ENCODE measurements around the gene SMYD3.

SMYD3 gene

DNA sequence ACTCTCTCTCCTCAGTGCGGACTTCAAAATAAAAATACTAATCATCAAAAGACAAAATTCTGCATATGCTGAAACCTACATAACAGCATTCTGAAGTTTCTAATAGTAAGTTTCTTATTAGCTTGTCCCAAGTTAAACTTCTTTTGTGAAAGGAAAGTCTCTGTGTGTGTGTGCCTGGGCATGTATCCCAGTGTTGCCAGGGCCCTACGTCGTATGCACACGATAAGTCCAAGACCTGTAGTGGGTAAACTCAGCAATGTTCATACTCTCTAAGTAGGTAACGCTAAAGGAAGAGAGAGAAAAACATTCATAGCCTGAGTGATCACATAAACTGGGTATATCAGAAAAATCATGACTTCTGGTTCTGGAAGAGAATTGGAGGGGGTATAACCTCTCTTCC, 465.7 kb downstream of the SMYD3 start:
- H3K9me3 ChIP-seq (ENCODE audit: control insufficient read depth, insufficient read depth, low read depth, low read length), result no peaks in the 10 kb centered on the region
- no peak overlapping the region for H3K27ac ChIP-seq (ENCODE audit: extremely low read depth, low read depth, low read length)
- TF ChIP-seq KLF8 (tag by site-specific recombination; IDR thresholded peaks at IDR 0.05) (no peak), PRDM10 (tag by site-specific recombination; IDR thresholded peaks at IDR 0.05) (no peak), ZNF248 (tag by site-specific recombination; IDR thresholded peaks at IDR 0.05) (no peak), ZNF701 (tag by site-specific recombination; IDR thresholded peaks at IDR 0.05) (no peak), GLIS2 (tag by site-specific recombination; IDR thresholded peaks at IDR 0.05) (no peak), ZNF140 (tag by site-specific recombination; IDR thresholded peaks at IDR 0.05) (no peak), ZNF169 (tag by site-specific recombination; IDR thresholded peaks at IDR 0.05) (no peak), SP2 (tag by site-specific recombination; IDR thresholded peaks at IDR 0.05) (no peak), ZNF792 (tag by site-specific recombination; IDR thresholded peaks at IDR 0.05) (no peak), MZF1 (tag by site-specific recombination; IDR thresholded peaks at IDR 0.05; ENCODE audit: borderline replicate concordance) (no peak), ZNF138 (tag by site-specific recombination; IDR thresholded peaks at IDR 0.05; ENCODE audit: borderline replicate concordance) (no peak), ZNF157 (tag by site-specific recombination; IDR thresholded peaks at IDR 0.05) (no peak)
- TF ChIP-seq, protein P1, sequence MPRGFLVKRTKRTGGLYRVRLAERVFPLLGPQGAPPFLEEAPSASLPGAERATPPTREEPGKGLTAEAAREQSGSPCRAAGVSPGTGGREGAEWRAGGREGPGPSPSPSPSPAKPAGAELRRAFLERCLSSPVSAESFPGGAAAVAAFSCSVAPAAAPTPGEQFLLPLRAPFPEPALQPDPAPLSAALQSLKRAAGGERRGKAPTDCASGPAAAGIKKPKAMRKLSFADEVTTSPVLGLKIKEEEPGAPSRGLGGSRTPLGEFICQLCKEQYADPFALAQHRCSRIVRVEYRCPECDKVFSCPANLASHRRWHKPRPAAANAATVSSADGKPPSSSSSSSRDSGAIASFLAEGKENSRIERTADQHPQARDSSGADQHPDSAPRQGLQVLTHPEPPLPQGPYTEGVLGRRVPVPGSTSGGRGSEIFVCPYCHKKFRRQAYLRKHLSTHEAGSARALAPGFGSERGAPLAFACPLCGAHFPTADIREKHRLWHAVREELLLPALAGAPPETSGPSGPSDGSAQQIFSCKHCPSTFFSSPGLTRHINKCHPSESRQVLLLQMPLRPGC (tag by site-specific recombination; IDR thresholded peaks at IDR 0.05), result no peak
- no peaks in the 10 kb centered on the region for H3K36me3 ChIP-seq (ENCODE audit: control insufficient read depth in 2 of 2, insufficient read depth in 1 of 2, low read length in 2 of 2)
- no peak overlapping the region for H3K4me3 ChIP-seq (ENCODE audit: low read depth, low read length)
- ChIA-PET CTCF (no interaction called here), POLR2A (no interaction called here)
- no peaks in the 10 kb centered on the region for H3K4me1 ChIP-seq (ENCODE audit: control insufficient read depth, insufficient read depth, low read length)

DNA sequence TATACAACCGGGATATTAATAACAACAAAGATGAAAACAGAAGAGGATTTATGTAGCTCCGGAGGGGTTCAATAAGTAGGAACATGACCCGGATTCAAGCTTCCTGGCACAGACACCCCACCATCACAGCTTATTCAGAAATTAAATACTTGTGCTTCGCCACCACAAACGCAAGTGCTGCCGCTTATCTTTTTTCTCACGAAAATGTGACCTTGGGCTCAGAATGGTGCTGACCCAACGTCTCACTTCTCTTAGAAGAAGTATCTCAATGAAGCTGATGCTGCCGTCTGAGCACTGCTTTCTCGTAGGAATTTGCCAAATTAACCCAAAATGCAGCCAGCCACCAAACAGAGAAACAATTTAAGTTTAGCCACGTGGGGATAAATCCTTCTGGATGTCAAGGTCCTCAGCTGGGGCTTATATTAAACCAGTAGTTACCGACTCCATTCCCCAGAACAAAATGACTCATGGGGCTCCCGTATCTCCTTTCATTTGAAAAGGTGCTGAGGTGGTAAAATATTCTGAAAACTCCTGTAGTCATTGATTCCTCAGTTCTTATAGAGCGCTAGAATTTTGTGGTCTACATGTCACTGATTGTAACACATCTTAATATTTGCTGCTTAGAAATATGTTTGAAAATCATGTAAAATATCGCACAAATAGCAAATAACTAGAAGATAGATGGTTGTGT, 466.7 kb downstream of the SMYD3 start:
- Histone ChIP-seq H3K36me3 (ENCODE audit: control insufficient read depth in 2 of 2, insufficient read depth in 1 of 2, low read length in 2 of 2) (no peaks in the 10 kb centered on the region), H3K9me3 (ENCODE audit: control insufficient read depth, insufficient read depth, low read depth, low read length) (no peaks in the 10 kb centered on the region), H3K4me1 (ENCODE audit: control insufficient read depth, insufficient read depth, low read length) (no peaks in the 10 kb centered on the region), H3K27ac (ENCODE audit: extremely low read depth, low read depth, low read length) (no peak overlapping the region), H3K4me3 (ENCODE audit: low read depth, low read length) (no peak overlapping the region)
- TF ChIP-seq MZF1 (tag by site-specific recombination; IDR thresholded peaks at IDR 0.05; ENCODE audit: borderline replicate concordance) (no peak), TRIM28 (IDR thresholded peaks at IDR 0.05; ENCODE audit: borderline replicate concordance, low read length) (no peak), SALL2 (tag by site-specific recombination; IDR thresholded peaks at IDR 0.05; ENCODE audit: borderline replicate concordance) (no peak), ZBTB21 (tag by site-specific recombination; IDR thresholded peaks at IDR 0.05) (no peak), KLF9 (tag by site-specific recombination; IDR thresholded peaks at IDR 0.05; ENCODE audit: low read depth) (no peak), KLF8 (tag by site-specific recombination; IDR thresholded peaks at IDR 0.05) (no peak), WT1 (tag by site-specific recombination; IDR thresholded peaks at IDR 0.05) (no peak)
- ChIA-PET POLR2A (no interaction called here), CTCF (interaction anchor here (0.6 kb wide), 1 partner anchor 852 kb away, joined by 3 read pairs; no protein-coding TSS in a partner anchor)
